ENCODE data around the gene PDX1. TPM values are rescaled to one million over a fixed set of nuclear protein-coding genes. Genes with fewer than 3 reads are reported as not detected.

Gene PDX1
- total and polyA plus RNA-seq, 4 donors, result 5.3 TPM; not detected in 3

DNA sequence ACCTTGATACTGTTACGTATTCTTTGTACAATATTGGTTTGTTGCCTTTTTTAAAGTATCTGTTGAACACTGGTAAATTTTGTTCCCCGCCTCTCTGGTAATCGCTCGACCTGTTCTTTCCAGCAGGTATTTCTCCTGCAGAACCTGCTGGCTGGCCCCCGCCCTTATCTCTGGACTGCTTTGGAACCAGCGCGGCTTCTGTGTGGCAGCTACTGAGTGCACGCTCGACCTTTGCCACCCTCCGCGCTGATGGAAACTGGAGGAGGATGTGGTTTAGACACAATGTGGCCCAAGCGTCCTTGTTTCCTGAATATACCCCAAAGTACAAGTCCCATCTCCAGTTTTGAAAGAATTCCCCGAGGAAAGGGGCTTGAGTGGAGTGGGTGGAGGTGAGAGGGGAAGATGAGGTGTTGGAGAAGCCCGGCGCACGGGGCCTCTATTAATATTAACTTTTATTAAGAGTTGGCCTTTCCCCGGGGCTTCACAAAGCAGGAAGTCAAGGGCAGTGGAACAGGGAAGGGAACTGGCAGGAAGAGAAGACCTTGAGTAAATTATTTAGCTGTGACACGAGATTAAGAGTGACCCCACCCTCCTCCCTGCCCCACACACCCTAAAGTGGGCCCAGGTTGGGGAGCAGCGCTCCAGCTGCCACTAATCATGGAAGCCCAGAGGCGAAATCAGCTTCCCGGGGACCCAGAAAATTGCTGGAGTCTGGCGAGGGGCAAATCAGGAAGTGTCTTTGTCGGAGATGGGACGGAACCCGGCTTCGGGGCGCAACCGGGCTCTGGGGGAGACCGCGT, 33.3 kb downstream of the PDX1 start:
- DNase-seq (no peak), ATAC-seq (ENCODE audit: low FRiP score) (no peak)
- H3K9me3 ChIP-seq (ENCODE audit: control insufficient read depth, low read length), result no peaks in the 10 kb centered on the region
- H3K27ac ChIP-seq (ENCODE audit: low read depth in 1 of 2, low read length in 2 of 2), result no peak overlapping the region
- intact Hi-C loops (cut with DNase I), result loop anchor here (10.0 kb wide), 1 partner anchor 118 kb away; no protein-coding TSS in a partner anchor
- H3K4me3 ChIP-seq (ENCODE audit: low read length in 2 of 2), result peak overlapping the region in 1 of 2 donors; percentile 14
- no peaks in the 10 kb centered on the region for H3K27me3 ChIP-seq (ENCODE audit: control insufficient read depth in 1 of 2, insufficient read depth in 2 of 2, low read length in 1 of 2)
- 43 to 47% methylated on average over 30 of the region's 30 CpGs for WGBS, 2 donors
- H3K36me3 ChIP-seq (ENCODE audit: control insufficient read depth in 1 of 2, insufficient read depth in 2 of 2, low read length in 1 of 2), result no peaks in the 10 kb centered on the region
- no peaks in the 10 kb centered on the region for H3K4me1 ChIP-seq (ENCODE audit: control insufficient read depth in 1 of 2, insufficient read depth in 2 of 2, low read length in 2 of 2)

DNA sequence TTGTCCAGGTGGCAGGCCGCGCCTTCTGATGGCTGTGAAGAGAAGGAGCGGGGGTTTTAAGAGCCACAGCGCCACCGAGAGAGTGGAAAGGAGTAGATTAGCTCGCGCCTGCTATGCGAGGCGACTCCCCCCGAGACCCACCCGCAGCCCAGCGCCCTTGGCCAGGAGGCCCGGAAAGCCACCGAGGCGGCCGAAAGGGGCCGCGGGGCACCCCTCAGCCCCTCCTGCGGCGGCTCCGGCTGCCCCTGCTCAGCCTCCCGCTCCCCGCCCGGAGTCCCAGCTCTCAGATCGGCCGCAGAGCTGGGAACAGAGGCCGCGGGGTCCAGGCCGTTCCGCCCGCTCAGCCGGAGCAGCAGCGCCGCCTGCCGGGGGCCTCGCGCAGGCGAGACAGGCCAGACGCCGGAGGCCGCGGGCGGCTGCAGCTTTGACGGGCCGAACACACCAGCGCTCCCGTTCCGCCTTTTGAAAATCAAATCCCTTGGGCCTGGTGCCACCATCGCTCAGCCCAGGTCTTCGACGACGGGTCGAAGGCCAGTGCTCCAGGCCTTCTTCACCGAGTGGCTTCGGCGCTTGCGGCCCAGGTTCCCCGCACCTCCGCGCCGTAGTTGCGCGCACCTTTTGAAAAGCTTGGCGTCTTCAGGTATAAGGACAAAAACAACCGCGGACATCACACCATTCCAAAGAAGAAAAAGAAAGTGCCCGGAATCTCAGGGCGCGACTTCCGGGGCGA, 34.0 kb downstream of the PDX1 start:
- Histone ChIP-seq H3K36me3 (ENCODE audit: control insufficient read depth in 1 of 2, insufficient read depth in 2 of 2, low read length in 1 of 2) (no peaks in the 10 kb centered on the region), H3K4me1 (ENCODE audit: control insufficient read depth in 1 of 2, insufficient read depth in 2 of 2, low read length in 2 of 2) (no peaks in the 10 kb centered on the region), H3K27me3 (ENCODE audit: control insufficient read depth in 1 of 2, insufficient read depth in 2 of 2, low read length in 1 of 2) (no peaks in the 10 kb centered on the region), H3K9me3 (ENCODE audit: control insufficient read depth, low read length) (no peaks in the 10 kb centered on the region), H3K27ac (ENCODE audit: low read depth in 1 of 2, low read length in 2 of 2) (no peak overlapping the region), H3K4me3 (ENCODE audit: low read length in 2 of 2) (peak overlapping the region in 1 of 2 donors; percentile 14)
- intact Hi-C loops (cut with DNase I), result loop anchor here (10.0 kb wide), 1 partner anchor 119 kb away; no protein-coding TSS in a partner anchor
- ATAC-seq (ENCODE audit: low FRiP score) (peak; percentile 94), DNase-seq (peak; percentile 84 to 89)
- 3 to 4% methylated on average over 57 to 71 of the region's 71 CpGs for WGBS, 2 donors

DNA sequence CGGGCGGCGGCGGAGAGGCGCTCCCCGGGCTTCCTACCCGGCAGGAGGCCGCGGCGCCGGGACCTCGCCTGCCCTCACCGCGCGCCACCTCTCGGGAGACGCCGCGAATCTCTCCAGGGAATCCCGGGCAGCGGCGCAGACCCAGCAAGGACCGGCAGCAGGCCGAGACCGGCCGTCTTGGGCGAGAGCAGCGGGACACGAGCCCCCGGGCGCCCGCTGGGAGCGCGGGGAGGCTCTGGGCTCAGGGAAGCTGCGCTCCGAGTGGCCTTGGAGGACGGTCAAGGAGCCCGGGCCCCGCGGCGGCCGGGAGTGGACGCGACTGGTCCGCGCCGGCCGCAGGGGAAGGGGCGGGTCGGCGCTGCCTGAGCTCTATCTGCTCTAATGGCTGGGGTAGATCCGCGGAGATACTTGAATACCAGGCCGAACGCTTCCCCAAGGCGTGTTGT, 34.6 kb downstream of the PDX1 start:
- DNase-seq, result no peak
- Histone ChIP-seq H3K27me3 (ENCODE audit: control insufficient read depth in 1 of 2, insufficient read depth in 2 of 2, low read length in 1 of 2) (no peaks in the 10 kb centered on the region), H3K9me3 (ENCODE audit: control insufficient read depth, low read length) (no peaks in the 10 kb centered on the region), H3K27ac (ENCODE audit: low read depth in 1 of 2, low read length in 2 of 2) (no peak overlapping the region), H3K36me3 (ENCODE audit: control insufficient read depth in 1 of 2, insufficient read depth in 2 of 2, low read length in 1 of 2) (no peaks in the 10 kb centered on the region), H3K4me3 (ENCODE audit: low read length in 2 of 2) (peak overlapping the region; percentile 14), H3K4me1 (ENCODE audit: control insufficient read depth in 1 of 2, insufficient read depth in 2 of 2, low read length in 2 of 2) (no peaks in the 10 kb centered on the region)
- intact Hi-C loops (cut with DNase I), result loop anchor here (10.0 kb wide), 1 partner anchor 120 kb away; no protein-coding TSS in a partner anchor
- ATAC-seq (ENCODE audit: low FRiP score), result peak; percentile 58
- WGBS, 2 donors, result 3 to 5% methylated on average over 42 to 56 of the region's 56 CpGs

DNA sequence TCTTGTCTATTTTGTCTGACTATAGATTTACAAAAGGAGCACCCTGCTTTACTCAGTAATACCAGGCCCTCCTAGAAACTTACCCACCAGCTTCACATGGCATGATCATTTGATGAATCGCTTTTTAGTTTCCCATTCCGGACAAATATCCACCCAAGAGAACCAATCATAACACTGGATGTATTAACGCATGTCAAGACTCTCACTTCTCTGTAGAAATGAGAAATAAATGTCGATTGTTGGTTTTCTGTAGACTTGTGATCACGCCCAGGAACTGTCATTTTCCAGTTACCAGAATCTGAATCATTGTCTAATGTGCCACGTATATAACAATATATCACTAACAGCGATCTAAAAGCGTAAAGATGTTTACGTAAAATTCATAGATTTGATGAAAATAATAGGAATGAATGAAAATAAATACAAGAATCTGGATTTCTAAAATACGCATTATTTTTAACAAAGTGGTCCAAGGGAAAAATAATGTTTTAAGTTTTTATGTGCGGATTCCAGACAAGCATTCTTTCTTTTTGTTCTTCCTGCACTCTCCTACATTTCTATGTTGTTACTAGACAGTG, 35.3 kb downstream of the PDX1 start:
- ATAC-seq (ENCODE audit: low FRiP score), result no peak
- no peak for DNase-seq
- Histone ChIP-seq H3K36me3 (ENCODE audit: control insufficient read depth in 1 of 2, insufficient read depth in 2 of 2, low read length in 1 of 2) (no peaks in the 10 kb centered on the region), H3K27me3 (ENCODE audit: control insufficient read depth in 1 of 2, insufficient read depth in 2 of 2, low read length in 1 of 2) (no peaks in the 10 kb centered on the region), H3K27ac (ENCODE audit: low read depth in 1 of 2, low read length in 2 of 2) (no peak overlapping the region), H3K9me3 (ENCODE audit: control insufficient read depth, low read length) (no peaks in the 10 kb centered on the region), H3K4me3 (ENCODE audit: low read length in 2 of 2) (no peak overlapping the region), H3K4me1 (ENCODE audit: control insufficient read depth in 1 of 2, insufficient read depth in 2 of 2, low read length in 2 of 2) (no peaks in the 10 kb centered on the region)
- 55 to 58% methylated on average over 11 of the region's 11 CpGs for WGBS, 2 donors
- intact Hi-C loops (cut with DNase I), result loop anchor here (10.0 kb wide), 1 partner anchor 120 kb away; no protein-coding TSS in a partner anchor

DNA sequence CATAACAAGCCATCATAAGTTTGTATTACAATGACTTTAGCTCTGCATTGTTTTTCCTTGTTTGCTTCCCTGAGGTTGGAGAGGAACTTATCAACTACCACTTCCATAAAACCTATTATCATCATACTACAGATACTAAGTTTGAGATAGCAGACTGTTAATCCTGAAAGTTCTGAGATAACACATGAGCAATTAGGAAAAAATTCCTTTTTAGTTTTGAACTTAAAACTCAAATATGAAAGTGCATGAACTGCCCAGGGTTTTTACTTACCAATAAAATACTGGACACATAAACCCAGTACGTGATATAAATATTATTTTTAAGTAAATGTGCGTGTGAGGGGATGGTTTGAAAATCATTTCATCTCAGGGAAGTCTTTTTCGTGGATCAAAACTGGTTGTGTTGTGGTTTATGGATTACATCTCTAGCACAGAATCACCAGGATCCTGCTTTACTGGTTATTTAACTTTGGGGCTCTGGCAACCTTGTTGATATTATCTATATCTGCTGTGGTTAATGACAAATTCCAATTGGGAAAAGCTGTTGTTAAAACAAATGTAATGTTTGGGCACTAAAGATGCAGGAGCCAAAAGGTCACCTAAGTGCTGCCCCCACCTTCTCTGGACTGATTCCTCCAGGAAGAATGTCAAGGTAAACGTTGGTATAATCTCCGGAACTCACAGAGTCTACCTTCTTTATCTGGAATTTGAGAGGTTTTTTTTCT, 36.9 kb downstream of the PDX1 start:
- 27 to 38% methylated on average over 5 of the region's 5 CpGs for WGBS, 2 donors
- no peak overlapping the region for H3K4me3 ChIP-seq (ENCODE audit: low read length in 2 of 2)
- DNase-seq, result no peak
- intact Hi-C loops (cut with DNase I), result loop anchor here (10.0 kb wide), 1 partner anchor 122 kb away; no protein-coding TSS in a partner anchor
- H3K36me3 ChIP-seq (ENCODE audit: control insufficient read depth in 1 of 2, insufficient read depth in 2 of 2, low read length in 1 of 2), result no peaks in the 10 kb centered on the region
- ATAC-seq (ENCODE audit: low FRiP score), result no peak
- no peaks in the 10 kb centered on the region for H3K27me3 ChIP-seq (ENCODE audit: control insufficient read depth in 1 of 2, insufficient read depth in 2 of 2, low read length in 1 of 2)
- H3K27ac ChIP-seq (ENCODE audit: low read depth in 1 of 2, low read length in 2 of 2), result no peak overlapping the region
- H3K4me1 ChIP-seq (ENCODE audit: control insufficient read depth in 1 of 2, insufficient read depth in 2 of 2, low read length in 2 of 2), result no peaks in the 10 kb centered on the region
- no peaks in the 10 kb centered on the region for H3K9me3 ChIP-seq (ENCODE audit: control insufficient read depth, low read length)

DNA sequence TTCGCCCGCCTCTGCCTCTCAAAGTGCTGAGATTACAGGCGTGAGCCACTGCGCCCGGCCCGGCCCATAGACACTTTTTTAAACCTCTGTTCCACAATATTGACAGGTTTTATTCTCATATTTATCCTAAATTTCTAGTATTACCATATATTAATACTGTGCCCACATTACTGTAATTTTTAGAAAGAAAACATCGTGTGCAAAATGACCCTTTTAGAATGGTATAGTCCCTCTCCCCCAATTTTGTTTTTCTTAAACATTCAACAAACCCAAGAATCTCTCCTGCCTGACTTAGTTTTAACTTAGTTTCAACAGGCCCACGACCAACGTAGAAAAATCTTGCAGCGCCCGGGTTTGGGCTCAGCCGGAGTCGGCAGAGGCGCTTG, 40.2 kb downstream of the PDX1 start:
- no peaks in the 10 kb centered on the region for H3K36me3 ChIP-seq (ENCODE audit: control insufficient read depth in 1 of 2, insufficient read depth in 2 of 2, low read length in 1 of 2)
- no peaks in the 10 kb centered on the region for H3K4me1 ChIP-seq (ENCODE audit: control insufficient read depth in 1 of 2, insufficient read depth in 2 of 2, low read length in 2 of 2)
- H3K9me3 ChIP-seq (ENCODE audit: control insufficient read depth, low read length), result no peaks in the 10 kb centered on the region
- ATAC-seq (ENCODE audit: low FRiP score) (no peak), DNase-seq (no peak)
- WGBS, 2 donors, result 18 to 23% methylated on average over 14 of the region's 14 CpGs
- H3K4me3 ChIP-seq (ENCODE audit: low read length in 2 of 2), result no peak overlapping the region
- intact Hi-C loops (cut with DNase I), result loop anchor here (10.0 kb wide), 1 partner anchor 125 kb away; no protein-coding TSS in a partner anchor
- H3K27ac ChIP-seq (ENCODE audit: low read depth in 1 of 2, low read length in 2 of 2), result no peak overlapping the region
- no peaks in the 10 kb centered on the region for H3K27me3 ChIP-seq (ENCODE audit: control insufficient read depth in 1 of 2, insufficient read depth in 2 of 2, low read length in 1 of 2)

DNA sequence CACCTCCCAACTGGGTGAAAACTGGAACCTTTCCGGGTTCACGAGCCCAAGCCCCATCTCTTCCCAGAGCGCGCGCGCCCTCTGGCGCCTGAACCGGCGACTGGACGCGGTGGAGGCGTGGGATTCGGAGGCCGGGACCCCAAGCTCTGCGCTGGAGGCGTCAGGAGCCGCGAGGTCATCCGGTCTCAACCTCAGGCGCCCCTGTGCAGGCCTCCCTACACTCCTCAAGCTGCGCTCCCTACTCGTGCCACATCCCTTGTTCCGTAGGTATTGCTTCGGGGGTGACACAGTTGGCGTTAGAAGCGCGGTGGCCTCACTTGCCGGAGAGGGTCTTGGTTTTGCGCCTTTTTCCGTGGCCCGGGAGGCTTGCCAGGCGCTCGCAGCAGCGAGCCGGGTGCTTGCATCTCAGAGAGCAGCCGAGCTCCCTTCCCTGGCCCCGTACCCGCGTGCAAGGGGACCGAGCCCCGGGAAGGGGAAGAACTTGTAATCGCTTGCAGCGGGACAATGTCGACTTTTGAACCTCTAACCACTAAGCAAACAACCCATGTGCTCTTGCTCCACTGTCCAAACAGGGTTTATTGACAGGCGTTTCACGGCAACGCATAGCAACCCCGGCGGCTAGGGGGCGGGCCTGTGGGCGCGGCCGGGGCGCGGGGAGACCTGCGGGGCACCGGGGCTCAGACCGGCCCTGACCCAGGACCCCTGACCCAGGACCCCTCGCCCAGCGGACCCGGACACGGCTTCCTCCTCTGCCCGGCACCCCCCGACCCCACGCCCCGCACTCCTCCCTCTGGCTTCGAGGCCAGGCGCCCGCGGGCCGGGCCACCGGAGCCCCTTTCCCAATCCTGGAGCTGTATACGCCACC, 40.8 kb downstream of the PDX1 start:
- Histone ChIP-seq H3K36me3 (ENCODE audit: control insufficient read depth in 1 of 2, insufficient read depth in 2 of 2, low read length in 1 of 2) (no peaks in the 10 kb centered on the region), H3K4me3 (ENCODE audit: low read length in 2 of 2) (no peak overlapping the region), H3K27me3 (ENCODE audit: control insufficient read depth in 1 of 2, insufficient read depth in 2 of 2, low read length in 1 of 2) (no peaks in the 10 kb centered on the region), H3K9me3 (ENCODE audit: control insufficient read depth, low read length) (no peaks in the 10 kb centered on the region), H3K27ac (ENCODE audit: low read depth in 1 of 2, low read length in 2 of 2) (no peak overlapping the region), H3K4me1 (ENCODE audit: control insufficient read depth in 1 of 2, insufficient read depth in 2 of 2, low read length in 2 of 2) (no peaks in the 10 kb centered on the region)
- ATAC-seq (ENCODE audit: low FRiP score), result peak; percentile 35
- WGBS, 2 donors, result 2% methylated on average over 68 to 73 of the region's 73 CpGs
- no peak for DNase-seq
- intact Hi-C loops (cut with DNase I), result no loop called here
